ENCODE results near the gene SEZ6L.

Gene SEZ6L

GRCh38 chr22:26174280-26174679, 5.0 kb downstream of the SEZ6L start:
- DNase-seq (ENCODE audit: low read depth in 2 of 2, low spot score in 1 of 2): no peak

DNA sequence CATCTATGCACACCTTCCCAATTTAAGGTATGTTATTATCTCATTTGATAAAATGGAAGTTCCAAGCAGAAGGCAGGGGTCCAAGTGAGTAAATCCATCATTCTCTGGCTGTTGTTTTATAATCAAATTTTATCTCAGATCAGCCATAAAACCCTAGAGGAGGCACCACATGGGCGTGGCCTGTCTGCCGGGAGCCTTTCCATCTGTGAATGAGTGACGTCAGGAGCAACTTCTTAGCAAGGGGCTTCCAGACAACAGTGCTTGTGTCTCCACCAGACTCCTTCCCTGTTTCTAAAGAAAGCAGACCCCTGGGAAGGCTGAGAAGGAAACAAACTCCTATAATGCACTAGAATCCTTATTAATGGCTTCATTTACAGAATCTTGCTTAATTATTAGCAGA, 13.5 kb downstream of the SEZ6L start:
- DNase-seq (ENCODE audit: low read depth in 2 of 2, low spot score in 1 of 2): no peak

- DNase-seq (ENCODE audit: low read depth in 2 of 2, low spot score in 1 of 2): no peak
Observed at GRCh38 chr22:26185190-26185589, 15.9 kb downstream of the SEZ6L start.

GRCh38 chr22:26188341-26188740, 19.1 kb downstream of the SEZ6L start:
- DNase-seq (ENCODE audit: low read depth in 2 of 2, low spot score in 1 of 2): no peak

- DNase-seq (ENCODE audit: low read depth in 2 of 2, low spot score in 1 of 2): no peak
Observed at GRCh38 chr22:26194313-26194712, 25.1 kb downstream of the SEZ6L start.

GRCh38 chr22:26194877-26195276, 25.6 kb downstream of the SEZ6L start:
- DNase-seq (ENCODE audit: low read depth in 2 of 2, low spot score in 1 of 2): no peak

- no peak for DNase-seq (ENCODE audit: low read depth in 2 of 2, low spot score in 1 of 2)
Observed at GRCh38 chr22:26196657-26197056, 27.4 kb downstream of the SEZ6L start.

DNA sequence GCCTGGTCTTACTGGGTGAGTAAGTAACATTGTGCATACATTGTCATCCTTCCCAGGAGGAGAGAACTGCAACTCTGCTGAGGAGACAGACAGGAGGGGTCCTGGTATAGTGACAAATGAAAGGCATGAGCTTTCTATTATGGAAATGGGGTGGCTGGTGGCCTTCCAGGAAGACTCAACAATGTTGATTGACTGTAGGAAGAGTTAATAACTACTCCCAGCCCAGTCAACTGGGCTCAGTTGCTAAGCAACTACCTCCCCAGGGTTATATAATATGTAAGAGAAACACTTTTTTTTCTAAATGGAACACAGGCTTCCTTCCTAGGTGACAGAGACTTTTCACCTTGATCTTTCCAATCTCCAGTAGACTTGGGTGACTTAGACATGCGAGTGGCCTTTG, 28.2 kb downstream of the SEZ6L start:
- no peak for DNase-seq (ENCODE audit: low read depth in 2 of 2, low spot score in 1 of 2)

- DNase-seq (ENCODE audit: low read depth in 2 of 2, low spot score in 1 of 2): no peak
Observed at GRCh38 chr22:26199665-26200064, 30.4 kb downstream of the SEZ6L start.

DNA sequence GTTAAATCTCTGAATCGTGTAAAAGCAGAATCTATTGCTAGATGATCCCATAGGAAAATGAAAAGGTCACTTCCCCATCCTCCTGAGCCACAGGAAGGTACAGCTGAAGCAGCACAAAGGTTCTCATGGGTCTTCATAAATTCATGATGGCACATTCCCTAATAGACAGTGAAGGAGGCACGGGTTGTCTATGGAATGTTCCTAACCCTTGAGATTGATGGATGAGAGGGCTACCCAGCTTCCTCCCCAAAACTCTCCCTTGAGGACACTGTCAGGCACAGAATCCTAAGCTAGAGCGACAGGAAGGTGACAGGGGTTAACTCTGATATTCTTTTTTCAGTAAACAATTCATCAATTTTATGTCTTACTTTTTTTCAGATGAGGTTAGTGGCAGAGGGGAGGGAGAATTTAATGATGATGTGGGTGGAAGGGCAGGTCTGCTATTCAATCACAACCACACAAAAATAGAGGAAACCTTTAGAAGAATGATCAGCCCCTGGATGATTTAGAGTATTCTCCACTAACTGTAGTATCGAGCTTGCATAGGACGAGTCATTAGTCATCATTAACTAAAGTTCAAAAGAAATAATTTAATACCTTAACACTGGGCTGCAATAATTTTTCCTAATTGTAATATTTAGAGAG, 33.1 kb downstream of the SEZ6L start:
- DNase-seq (ENCODE audit: low read depth in 2 of 2, low spot score in 1 of 2): no peak

DNA sequence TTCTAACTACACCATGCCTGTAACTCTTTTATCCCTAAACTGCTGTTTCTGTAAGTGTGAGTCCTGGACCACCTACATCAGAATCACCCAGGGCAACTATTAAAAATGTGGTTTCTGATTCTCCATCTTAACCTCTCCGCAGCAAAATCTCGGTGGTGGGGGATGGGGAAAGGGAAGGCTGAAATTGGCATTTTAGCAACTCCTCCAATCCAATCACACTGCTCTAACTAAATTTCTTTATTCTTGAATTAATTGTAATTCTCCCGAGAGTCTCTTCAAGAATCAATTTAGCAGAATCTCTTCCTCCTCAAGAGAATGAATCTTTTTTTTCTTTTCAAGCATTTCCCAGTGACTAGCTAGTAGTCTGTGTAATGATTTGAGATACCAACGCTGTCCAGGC, 36.2 kb downstream of the SEZ6L start:
- DNase-seq (ENCODE audit: low read depth in 2 of 2, low spot score in 1 of 2): no peak

DNA sequence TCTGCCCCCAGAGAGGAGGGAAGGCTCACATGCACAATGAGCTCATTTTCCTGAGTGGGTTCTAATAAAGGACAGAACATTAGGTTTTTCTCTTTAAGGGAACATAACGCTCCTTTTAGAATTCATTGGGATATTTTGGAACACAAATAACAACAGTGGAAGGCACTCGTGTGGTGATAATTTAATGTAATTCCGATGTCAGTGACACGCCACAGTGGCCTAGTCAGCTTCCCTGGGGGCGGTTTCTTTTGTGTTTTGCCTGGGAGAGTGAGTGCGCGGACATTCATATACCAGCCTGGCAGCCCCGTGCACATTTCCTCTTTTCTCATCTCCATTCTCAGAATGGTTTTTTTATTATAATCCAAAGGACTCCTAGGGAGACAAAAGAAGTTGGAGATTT, 41.1 kb downstream of the SEZ6L start:
- no peak for DNase-seq (ENCODE audit: low read depth in 2 of 2, low spot score in 1 of 2)

DNA sequence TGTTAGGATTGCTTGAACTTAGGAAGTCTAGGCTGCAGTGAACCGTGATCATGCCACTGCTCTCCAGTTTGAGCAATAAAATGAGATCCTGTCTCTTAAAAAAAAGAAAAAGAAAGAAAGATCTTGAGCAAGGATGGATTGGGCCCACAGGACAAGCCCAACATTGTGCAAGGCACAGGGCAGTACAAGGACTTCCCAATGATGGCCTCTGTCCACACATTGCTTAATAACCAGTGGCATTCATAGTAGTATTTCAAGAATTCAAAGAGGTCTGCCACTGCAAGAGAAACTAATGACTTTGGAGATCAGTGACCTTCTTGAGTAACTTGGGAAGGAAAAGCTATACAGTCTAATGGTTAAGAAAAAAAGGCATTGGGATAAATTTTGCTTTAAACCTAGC, 44.6 kb downstream of the SEZ6L start:
- DNase-seq (ENCODE audit: low read depth in 2 of 2, low spot score in 1 of 2): no peak

DNA sequence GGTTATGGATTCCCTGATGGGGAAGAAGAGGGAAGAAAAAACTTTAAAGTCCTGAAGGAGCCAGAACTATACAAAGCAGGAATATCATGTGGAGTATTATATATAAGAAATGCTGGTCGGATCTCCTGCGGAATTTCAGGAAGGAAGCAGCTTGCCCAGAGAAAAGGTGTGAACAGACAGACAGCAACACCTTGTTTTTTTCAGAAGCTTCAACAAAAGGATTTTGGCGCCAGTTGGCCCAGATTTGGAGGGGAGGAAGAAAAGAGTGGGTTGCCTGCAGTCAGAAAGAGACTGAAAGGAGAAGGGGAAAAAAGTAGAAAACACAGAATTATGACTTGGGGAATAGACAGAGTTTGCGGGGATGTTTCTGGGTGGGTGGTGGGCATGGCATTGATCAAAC, 45.2 kb downstream of the SEZ6L start:
- DNase-seq (ENCODE audit: low read depth in 2 of 2, low spot score in 1 of 2): no peak

- DNase-seq (ENCODE audit: low read depth in 2 of 2, low spot score in 1 of 2): no peak
Observed at GRCh38 chr22:26215736-26216135, 46.5 kb downstream of the SEZ6L start.

GRCh38 chr22:26225207-26225606, 55.9 kb downstream of the SEZ6L start:
- DNase-seq (ENCODE audit: low read depth in 2 of 2, low spot score in 1 of 2): no peak

- DNase-seq (ENCODE audit: low read depth in 2 of 2, low spot score in 1 of 2): no peak
Observed at GRCh38 chr22:26226538-26227297, 57.5 kb downstream of the SEZ6L start.

GRCh38 chr22:26229910-26230309, 60.6 kb downstream of the SEZ6L start:
- no peak for DNase-seq (ENCODE audit: low read depth in 2 of 2, low spot score in 1 of 2)

DNA sequence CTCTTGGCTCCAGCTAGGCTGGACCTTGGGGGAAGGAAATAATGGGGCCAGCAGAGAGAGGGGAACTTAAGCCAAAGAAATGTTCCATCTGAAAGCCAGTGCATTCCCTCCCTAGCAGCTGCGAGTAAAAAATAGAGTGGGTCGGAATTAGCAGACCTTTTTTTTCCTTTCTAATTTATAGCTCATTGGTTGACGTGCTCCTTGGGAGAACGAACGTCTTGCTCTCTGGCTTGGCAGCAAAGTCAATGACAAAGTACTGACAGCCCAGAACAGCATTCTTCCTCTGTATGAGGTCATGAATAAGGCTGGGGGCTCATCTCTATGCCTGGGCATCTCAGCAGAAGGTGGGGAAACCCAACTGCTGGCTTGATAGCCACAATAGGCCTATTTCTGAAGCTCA, 65.0 kb downstream of the SEZ6L start:
- DNase-seq (ENCODE audit: low read depth in 2 of 2, low spot score in 1 of 2): no peak

DNA sequence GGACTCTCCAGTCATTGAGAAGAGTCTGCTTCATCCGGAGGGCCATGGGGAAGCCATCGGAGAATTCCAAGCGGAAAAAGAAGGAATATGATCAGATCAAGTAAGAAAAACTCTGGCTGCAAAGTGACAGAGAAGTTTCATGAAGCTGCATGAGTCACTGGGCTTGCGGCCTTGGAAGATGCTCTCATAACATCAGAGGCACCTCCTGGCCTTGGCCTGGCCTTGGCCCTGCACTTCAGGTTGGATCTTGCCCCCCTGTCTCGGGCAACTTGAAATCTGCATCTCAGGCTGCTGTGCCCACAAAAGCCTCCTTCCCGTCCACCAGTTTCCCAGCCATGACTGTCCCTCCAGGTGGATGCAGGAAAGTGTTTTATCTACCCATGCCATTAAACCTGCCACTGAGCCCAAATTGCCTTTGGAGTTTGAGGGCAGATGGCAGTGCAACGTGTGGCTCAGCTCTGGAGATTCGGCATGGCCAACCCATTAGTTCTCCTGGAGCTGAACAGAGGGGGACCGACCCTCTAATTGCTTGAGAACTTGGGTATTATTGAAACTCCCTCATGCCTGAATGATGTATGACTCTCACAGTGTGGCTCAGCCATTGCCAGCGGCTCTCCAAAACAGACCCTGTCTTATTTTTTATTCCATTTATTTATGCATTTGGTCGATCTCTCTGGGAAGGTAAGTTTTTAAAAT, 66.7 kb downstream of the SEZ6L start:
- DNase-seq (ENCODE audit: low read depth in 2 of 2, low spot score in 1 of 2): no peak

DNA sequence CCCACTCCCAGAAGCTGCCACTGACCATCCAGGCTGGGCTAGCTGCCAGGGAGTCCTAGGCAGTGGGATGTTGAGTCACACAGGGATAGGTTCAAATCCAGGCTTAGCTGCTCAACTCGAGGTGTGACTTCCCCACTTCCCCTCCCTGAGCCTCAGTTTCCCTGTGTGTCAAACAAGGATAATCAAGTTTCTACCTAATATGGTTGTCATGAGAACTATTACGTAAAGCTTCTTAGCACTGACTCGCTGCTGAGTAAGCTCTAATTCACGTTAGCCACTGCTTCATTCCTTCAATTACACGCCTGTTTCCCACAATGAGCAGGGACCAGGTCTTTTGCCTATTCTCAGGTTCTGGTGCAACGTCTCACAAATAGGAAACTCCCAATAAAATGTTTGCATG, 67.7 kb downstream of the SEZ6L start:
- DNase-seq (ENCODE audit: low read depth in 2 of 2, low spot score in 1 of 2): no peak

DNA sequence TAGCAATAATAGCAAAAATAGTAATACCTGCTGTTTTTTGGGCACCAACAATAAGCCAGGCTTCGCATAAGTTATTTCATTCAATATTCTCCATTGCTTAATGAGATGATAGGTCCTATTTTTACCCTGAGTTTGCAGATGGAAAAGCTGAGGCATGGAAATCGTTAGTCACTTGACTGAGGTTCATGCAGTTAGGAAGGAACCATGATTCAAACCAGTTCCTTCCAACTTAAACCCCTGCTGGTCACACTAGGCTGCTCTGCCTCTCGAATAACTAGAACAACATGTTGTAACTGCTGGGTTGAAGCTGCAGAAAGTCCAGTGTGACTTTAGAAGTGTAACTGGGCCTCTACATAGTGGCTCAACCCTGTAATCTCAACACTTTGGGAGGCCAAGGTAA, 69.3 kb downstream of the SEZ6L start:
- no peak for DNase-seq (ENCODE audit: low read depth in 2 of 2, low spot score in 1 of 2)

Data from stimulated activated CD8-positive, alpha-beta memory T cell treated with anti-CD3 and anti-CD28 coated beads, Interleukin-4, amount 100 ng/mL, for 4 hours (primary cell).